Stimulated activated naive CD8-positive, alpha-beta T cell treated with anti-CD3 and anti-CD28 coated beads, Interleukin-15, Interleukin-2, amounts not matched to agents 100 ng/mL and 50 ng/mL, for 24 hours (primary cell): Measurements from ENCODE around the gene ARHGAP26.

ENCODE experiments used
- H3K27ac Mint-ChIP-seq: one replicate; pipeline ENCODE4 v1.8.0; 2021; ENCODE audit warnings: mild to moderate bottlenecking, mixed read lengths
- H3K27me3 Mint-ChIP-seq: one replicate; pipeline ENCODE4 v1.8.0; 2021; ENCODE audit warnings: mixed read lengths
- H3K36me3 Mint-ChIP-seq: one replicate; pipeline ENCODE4 v1.8.0; 2021; ENCODE audit warnings: low read depth, mixed read lengths
- H3K4me1 Mint-ChIP-seq: one replicate; pipeline ENCODE4 v1.8.0; 2021; ENCODE audit warnings: low read depth, mixed read lengths
- H3K4me3 Mint-ChIP-seq: one replicate; pipeline ENCODE4 v1.8.0; 2021; ENCODE audit warnings: mild to moderate bottlenecking, mixed read lengths
- H3K9me3 Mint-ChIP-seq: one replicate; pipeline ENCODE4 v1.8.0; 2021; ENCODE audit warnings: mixed read lengths

ARHGAP26 gene

DNA sequence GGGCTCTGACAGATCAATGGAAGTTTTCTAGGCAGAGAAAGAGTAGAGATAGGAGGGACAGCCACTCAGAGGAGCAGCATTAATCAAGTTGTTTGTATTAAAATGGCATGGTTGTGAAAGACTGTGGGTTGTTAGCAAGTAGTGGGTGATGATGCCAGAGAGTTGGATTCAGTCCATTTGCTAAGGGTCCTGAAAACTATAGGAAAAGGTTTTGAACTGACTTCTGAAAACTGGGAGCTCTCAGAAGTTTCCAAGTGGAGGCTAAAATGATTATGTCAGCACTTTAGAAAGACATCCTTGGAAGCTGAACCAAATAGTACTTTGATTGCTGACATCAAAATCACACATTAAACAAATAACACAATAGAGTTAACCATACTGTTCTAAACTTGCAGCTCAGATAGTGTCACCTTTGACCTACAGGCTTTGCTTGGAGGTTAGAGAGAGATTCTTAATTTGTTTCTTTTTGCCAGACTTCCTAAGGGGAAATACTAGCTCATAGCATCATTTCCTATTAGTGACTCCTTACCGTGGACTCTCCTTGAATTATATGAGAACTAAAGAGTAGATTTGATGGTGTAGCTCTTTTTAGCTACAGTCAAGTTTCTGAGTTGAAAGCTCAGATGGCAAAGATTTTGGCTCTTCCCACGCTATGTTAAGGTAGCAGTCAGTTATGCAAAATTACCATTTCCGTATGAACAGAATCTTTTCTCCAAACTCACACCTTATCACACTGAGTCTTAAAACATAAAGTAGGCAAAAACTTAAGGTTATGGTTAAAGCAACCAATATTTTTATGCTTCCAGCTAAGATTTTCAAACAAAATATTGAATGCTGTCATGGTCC lies 356.2 kb downstream of the ARHGAP26 start:
- Mint-ChIP-seq H3K4me1 (peaks cover 29% of the 10 kb centered on the region), H3K27me3 (no peaks in the 10 kb centered on the region), H3K9me3 (no peaks in the 10 kb centered on the region), H3K4me3 (no peak overlapping the region), H3K27ac (no peak overlapping the region), H3K36me3 (peaks cover 18% of the 10 kb centered on the region)

DNA sequence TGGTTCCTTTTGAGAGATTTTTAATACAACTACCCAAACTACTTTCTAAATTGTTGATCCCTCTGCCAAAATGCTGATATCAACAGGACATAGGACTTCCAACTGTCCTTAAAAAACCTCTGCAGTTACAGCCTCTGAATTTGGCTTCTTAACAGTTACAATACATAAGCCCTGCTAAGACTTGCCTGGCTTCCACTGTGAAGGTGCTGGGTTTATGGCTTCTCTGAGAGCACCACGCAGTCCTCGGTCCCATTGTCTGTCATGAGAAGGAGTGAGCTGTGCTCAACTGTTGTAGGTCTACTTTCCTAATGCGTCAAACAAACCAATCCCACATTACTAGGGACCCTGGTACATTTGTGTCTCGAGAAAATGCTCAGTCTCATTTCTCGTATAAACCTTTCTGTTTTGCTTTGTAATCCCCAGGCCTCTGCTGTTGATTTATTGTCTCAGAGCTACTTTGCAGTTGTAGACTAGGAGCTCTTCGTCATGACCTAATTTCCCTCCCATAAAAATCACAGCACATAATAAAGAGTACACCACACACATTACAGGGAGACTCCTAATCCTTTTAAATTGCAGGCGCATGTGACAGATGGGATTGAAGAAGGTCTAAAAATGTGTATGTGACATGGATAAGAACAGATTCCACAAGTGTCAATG lies 358.4 kb downstream of the ARHGAP26 start:
- Mint-ChIP-seq H3K9me3 (no peaks in the 10 kb centered on the region), H3K27ac (no peak overlapping the region), H3K4me1 (peaks cover 12% of the 10 kb centered on the region), H3K27me3 (no peaks in the 10 kb centered on the region), H3K4me3 (no peak overlapping the region), H3K36me3 (peaks cover 6% of the 10 kb centered on the region)

- Mint-ChIP-seq H3K9me3 (no peaks in the 10 kb centered on the region), H3K36me3 (peaks cover 13% of the 10 kb centered on the region), H3K27me3 (no peaks in the 10 kb centered on the region), H3K27ac (no peak overlapping the region), H3K4me3 (no peak overlapping the region), H3K4me1 (peaks cover 12% of the 10 kb centered on the region)
Observed at GRCh38 chr5:143129203-143129602, 359.0 kb downstream of the ARHGAP26 start.

GRCh38 chr5:143129910-143130612 lies 359.9 kb downstream of the ARHGAP26 start:
- Mint-ChIP-seq H3K9me3 (no peaks in the 10 kb centered on the region), H3K27ac (no peak overlapping the region), H3K4me3 (no peak overlapping the region), H3K4me1 (peaks cover 5% of the 10 kb centered on the region), H3K27me3 (no peaks in the 10 kb centered on the region), H3K36me3 (peaks cover 15% of the 10 kb centered on the region)

- Mint-ChIP-seq H3K27ac (no peak overlapping the region), H3K36me3 (peaks cover 15% of the 10 kb centered on the region), H3K4me1 (no peaks in the 10 kb centered on the region), H3K9me3 (no peaks in the 10 kb centered on the region), H3K4me3 (no peak overlapping the region), H3K27me3 (no peaks in the 10 kb centered on the region)
Observed at GRCh38 chr5:143130613-143131305, 360.6 kb downstream of the ARHGAP26 start.

DNA sequence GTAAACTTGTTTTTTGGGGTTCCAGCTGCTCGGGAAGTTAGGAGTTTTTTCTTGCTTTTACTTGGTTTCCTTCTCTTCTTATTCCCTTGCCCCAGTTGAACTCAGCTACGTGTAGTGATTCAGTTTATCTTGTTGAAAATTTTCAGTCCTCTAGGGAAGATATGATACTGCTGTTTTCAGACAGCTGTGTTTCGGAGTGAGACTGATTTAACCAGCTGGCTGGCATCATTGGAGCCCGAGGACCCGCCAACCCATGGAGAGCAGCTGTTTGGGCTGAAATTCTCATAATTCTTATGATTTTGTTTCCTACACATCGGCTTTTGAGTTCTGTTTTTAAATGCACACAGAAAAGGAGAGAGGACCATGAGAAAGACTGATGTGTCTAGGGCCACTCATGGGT lies 361.8 kb downstream of the ARHGAP26 start:
- Mint-ChIP-seq H3K9me3 (no peaks in the 10 kb centered on the region), H3K27ac (no peak overlapping the region), H3K36me3 (peaks cover 12% of the 10 kb centered on the region), H3K4me1 (no peaks in the 10 kb centered on the region), H3K4me3 (no peak overlapping the region), H3K27me3 (no peaks in the 10 kb centered on the region)

- no peak overlapping the region for H3K27ac Mint-ChIP-seq
- peaks cover 15% of the 10 kb centered on the region for H3K36me3 Mint-ChIP-seq
- H3K4me1 Mint-ChIP-seq: no peaks in the 10 kb centered on the region
- no peaks in the 10 kb centered on the region for H3K9me3 Mint-ChIP-seq
- H3K4me3 Mint-ChIP-seq: no peak overlapping the region
- no peaks in the 10 kb centered on the region for H3K27me3 Mint-ChIP-seq
Observed at GRCh38 chr5:143132739-143133138, 362.6 kb downstream of the ARHGAP26 start.

GRCh38 chr5:143133721-143134120 lies 363.5 kb downstream of the ARHGAP26 start:
- Mint-ChIP-seq H3K4me3 (no peak overlapping the region), H3K27ac (no peak overlapping the region), H3K9me3 (no peaks in the 10 kb centered on the region), H3K4me1 (no peaks in the 10 kb centered on the region), H3K27me3 (no peaks in the 10 kb centered on the region), H3K36me3 (peaks cover 20% of the 10 kb centered on the region)

- no peak overlapping the region for H3K4me3 Mint-ChIP-seq
- H3K27ac Mint-ChIP-seq: no peak overlapping the region
- no peaks in the 10 kb centered on the region for H3K4me1 Mint-ChIP-seq
- H3K27me3 Mint-ChIP-seq: no peaks in the 10 kb centered on the region
- no peaks in the 10 kb centered on the region for H3K9me3 Mint-ChIP-seq
- peaks cover 20% of the 10 kb centered on the region for H3K36me3 Mint-ChIP-seq
Observed at GRCh38 chr5:143134269-143134668, 364.1 kb downstream of the ARHGAP26 start.

DNA sequence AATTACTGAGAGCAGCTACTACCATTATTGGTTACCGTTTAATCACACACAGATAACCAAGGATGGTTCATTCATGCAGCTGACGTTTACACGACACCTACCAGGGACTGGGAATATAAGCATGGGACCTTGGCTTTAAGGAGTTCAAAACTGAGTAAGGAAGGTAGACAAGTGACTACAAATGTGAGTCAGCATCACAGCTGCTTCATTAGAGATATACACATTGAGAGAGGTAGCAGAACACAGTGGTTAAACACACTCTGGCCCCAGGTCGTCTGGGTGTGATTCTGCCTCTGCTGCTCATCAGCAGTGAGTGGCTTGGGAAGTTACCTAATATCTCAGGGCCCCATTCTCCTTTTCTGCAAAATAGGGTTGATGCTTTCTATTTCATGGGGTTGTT lies 364.7 kb downstream of the ARHGAP26 start:
- Mint-ChIP-seq H3K4me3 (no peak overlapping the region), H3K27ac (no peak overlapping the region), H3K9me3 (no peaks in the 10 kb centered on the region), H3K27me3 (no peaks in the 10 kb centered on the region), H3K4me1 (no peaks in the 10 kb centered on the region), H3K36me3 (peaks cover 20% of the 10 kb centered on the region)

DNA sequence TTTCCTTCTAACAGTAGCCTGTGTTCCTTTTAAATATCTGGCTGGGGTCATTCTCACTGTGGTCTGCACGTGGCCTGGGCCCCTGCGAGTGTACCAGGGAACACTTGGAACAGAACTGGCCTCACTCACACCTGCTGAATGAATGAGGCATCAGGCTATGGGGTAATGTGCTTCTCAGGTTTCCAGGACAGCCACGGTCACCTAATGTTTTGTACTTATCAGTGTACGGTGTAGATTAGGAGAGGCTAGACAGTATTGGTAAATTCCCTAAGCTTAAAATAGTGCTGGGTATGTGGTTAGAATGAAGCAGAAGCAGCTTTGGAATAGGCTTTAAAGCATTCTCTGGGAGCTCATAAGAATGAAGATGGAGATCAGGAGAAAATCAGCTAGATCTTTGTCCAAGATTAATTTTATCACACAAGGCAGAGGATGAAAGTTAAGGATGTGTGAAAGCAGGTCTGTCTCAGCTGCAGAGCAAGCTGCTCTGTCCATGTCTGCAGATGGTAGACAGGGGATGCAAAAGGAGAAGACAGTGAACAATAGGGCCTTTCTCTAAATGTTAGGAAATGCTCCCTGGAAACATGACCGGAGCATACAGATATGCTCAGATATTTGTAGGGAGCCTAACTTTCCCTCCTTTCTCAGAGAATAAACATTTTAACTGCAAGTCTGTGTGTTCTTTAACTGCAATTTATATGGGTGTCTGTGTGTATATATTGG lies 365.8 kb downstream of the ARHGAP26 start:
- Mint-ChIP-seq H3K4me1 (no peaks in the 10 kb centered on the region), H3K27me3 (no peaks in the 10 kb centered on the region), H3K27ac (no peak overlapping the region), H3K36me3 (peaks cover 20% of the 10 kb centered on the region), H3K9me3 (no peaks in the 10 kb centered on the region), H3K4me3 (no peak overlapping the region)

- H3K36me3 Mint-ChIP-seq: peaks cover 14% of the 10 kb centered on the region
- no peaks in the 10 kb centered on the region for H3K27me3 Mint-ChIP-seq
- H3K27ac Mint-ChIP-seq: no peak overlapping the region
- no peaks in the 10 kb centered on the region for H3K9me3 Mint-ChIP-seq
- H3K4me3 Mint-ChIP-seq: no peak overlapping the region
- no peaks in the 10 kb centered on the region for H3K4me1 Mint-ChIP-seq
Observed at GRCh38 chr5:143138839-143139238, 368.7 kb downstream of the ARHGAP26 start.

DNA sequence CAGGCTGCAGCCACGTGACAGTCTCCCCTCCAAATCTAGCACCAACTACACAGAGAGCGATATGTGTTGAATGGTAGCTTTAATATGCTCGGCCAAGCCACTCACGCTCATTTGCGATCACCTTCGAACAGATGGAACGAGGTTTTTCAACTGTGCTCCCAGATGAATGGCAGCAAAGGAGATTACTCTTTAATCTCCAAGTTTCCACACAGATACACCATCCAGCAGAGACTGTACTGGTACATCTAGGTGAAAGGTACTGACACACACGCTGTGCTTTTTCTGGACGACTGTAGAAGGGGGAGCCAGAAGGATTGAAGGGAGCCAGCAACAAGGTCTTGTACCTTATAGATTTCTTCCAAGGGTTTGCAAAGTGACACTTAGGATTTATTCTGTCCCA lies 369.4 kb downstream of the ARHGAP26 start:
- H3K9me3 Mint-ChIP-seq: no peaks in the 10 kb centered on the region
- H3K27ac Mint-ChIP-seq: no peak overlapping the region
- no peak overlapping the region for H3K4me3 Mint-ChIP-seq
- no peaks in the 10 kb centered on the region for H3K27me3 Mint-ChIP-seq
- H3K36me3 Mint-ChIP-seq: peaks cover 8% of the 10 kb centered on the region
- no peaks in the 10 kb centered on the region for H3K4me1 Mint-ChIP-seq

DNA sequence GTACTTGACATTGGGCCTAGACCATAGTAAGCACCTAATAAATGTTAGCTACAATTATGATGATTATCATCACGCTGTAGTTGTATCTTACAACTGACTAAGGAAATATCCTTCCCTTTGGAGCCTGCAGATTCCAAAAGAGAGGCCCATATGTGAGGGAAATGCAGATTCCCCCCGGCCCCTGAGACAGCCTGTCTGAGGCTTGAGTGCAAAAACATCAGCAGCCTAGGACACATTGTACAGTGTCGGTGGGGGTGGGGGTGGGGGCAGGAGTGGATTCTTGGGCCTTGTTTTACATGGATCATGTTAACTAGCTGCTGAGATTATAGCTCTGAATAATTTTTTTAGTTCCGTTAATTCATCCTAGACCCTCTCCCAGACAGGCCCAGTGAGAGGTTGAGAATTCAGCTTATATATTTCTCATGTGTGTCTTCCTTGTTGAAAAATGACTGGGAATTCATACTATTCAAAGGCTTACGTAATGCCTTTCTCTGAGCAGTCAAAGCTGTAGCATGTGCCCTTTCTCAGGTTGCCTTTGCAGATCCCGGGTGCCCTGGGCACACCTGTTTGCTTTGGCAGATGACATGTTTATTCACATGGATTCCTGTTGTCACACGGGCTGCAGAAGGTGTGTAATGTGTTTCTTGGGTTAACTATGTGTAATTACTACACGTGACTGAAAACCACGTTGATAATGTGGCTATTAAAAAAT lies 370.5 kb downstream of the ARHGAP26 start:
- Mint-ChIP-seq H3K4me1 (peaks cover 7% of the 10 kb centered on the region), H3K27ac (no peak overlapping the region), H3K27me3 (no peaks in the 10 kb centered on the region), H3K4me3 (no peak overlapping the region), H3K36me3 (peaks cover 12% of the 10 kb centered on the region), H3K9me3 (no peaks in the 10 kb centered on the region)
